Epithelial cell of prostate (primary cell): ENCODE measurements around the gene TMEM106B.
"Not testable (repeated sequence)": the region's sequence is repeated elsewhere in the genome, so short reads cannot be mapped to it uniquely, and the experiment has no call there.

Source experiments
- DNase-seq: peaks from one replicate; pipeline ENCODE4 v3.0.0-alpha.2; 2011; ENCODE audit warnings: low read depth, low spot score
- H3K27ac ChIP-seq: fragments of 450-650 bp; 2 replicates; pipeline ENCODE4 v1.5.1; 2017; ENCODE audit warnings: mild to moderate bottlenecking

Gene TMEM106B

DNA sequence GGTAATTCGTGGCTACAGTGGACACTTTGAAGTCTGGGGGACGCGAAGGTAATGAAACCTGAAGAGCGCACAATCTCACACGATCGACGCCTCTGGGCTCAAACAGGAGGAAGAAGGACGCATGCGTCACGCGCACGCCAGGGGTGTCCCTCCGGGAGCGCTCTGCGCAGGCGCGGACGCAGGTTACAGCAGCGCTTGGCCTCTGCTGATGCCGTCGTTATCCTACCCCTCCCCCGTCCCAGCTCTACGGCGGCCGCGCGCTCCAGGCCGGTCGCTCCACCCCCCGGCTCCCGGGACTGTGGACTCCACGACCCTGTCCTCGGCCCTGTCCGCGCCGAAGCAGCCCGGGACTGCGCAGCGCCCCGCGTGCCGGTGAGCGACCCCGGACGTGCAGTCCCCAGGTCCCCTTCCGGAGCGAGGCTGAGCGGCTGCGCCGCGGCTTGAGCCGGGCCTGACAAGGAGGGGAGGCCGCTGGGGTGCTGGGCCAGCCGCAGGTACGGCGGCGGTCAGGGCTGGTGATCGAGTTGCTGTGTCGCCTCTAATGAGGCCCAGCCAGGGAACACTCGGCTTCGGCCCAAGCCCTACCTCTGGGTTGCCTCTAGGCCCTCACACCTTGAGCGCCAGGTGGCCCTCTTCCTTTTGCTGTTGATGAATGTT, at the start of gene TMEM106B:
Gene TMEM106B (plus strand): TSS at position 241 of the 657 bp plus-strand sequence. CDS start 3,517 bp downstream, outside the sequence.
- peak within 1 kb of the TSS; percentile 92 for H3K27ac ChIP-seq
- peak; percentile 73 for DNase-seq

DNA sequence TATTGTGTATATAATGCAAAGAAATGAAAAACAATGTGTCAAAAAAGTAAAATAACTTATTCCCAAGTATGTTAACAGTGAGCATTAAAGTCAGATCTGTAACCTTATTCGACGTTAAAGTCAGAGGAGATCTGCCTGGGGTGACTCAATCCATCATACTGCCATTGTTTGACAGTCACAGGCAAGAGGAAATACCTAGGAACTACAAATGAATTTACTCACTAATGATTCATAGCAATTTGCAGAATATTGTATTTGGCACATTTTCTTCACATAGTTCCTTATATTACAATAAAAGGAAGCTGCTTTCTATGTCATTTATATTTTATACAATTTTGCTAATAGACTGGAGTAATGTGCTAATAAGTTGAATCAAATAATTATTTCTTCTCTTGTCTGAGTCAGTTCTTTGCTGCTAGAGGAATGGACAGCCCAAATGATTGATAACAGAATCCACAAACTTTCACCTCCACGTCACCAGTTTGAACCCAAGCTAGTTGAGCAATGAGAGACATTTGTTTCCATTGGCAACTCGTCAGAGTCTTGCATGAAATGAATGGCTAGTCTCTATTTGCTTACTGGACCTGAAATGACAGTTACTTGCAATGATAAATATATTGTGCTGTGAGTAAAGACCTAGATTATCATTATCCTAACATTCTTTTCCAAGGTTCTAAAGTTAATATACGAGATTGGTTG, 48.5 kb upstream of the TMEM106B start:
- H3K27ac ChIP-seq, result peak overlapping the region; percentile 56
- DNase-seq, result peak; percentile 39

- not testable (repeated sequence) for DNase-seq, H3K27ac ChIP-seq
Measured at GRCh38 chr7:12168065-12168464, 43.0 kb upstream of the TMEM106B start.

DNA sequence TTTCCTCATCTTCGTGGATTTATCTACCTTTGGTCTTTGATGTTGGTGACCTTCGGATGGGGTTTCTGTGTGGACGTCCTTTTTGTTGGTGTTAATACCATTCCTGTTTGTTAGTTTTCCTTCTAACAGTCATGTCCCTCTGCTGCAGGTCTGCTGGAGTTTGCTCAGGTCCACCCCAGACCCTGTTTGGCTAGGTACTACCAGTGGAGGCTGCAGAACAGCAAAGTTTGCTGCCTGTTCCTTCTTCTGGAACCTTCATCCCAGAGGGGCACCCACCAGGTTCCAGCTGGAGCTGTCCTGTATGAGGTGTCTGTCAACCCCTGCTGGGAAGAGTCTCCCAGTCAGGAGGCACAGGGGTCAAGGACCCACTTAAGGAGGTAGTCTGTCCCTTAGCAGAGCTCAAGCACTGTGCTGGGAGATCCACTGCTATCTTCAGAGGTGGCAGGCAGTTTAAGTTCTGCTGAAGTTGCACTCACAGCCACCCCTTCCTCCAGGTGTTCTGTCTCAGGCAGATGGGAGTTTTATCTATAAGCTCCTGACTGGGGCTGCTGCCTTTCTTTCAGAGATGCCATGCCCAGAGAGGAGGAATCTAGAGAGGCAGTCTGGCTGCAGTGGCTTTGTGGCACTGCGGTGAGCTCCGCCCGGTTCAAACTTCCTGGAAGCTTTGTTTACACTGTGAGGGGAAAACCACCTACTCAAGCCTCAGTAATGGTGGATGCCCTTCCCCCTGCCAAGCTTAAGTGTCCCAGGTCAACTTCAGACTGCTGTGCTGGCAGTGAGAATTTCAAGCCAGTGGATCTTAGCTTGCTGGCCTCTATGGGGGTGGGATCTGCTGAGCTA, 40.9 kb upstream of the TMEM106B start:
- H3K27ac ChIP-seq, DNase-seq: not testable (repeated sequence)

DNA sequence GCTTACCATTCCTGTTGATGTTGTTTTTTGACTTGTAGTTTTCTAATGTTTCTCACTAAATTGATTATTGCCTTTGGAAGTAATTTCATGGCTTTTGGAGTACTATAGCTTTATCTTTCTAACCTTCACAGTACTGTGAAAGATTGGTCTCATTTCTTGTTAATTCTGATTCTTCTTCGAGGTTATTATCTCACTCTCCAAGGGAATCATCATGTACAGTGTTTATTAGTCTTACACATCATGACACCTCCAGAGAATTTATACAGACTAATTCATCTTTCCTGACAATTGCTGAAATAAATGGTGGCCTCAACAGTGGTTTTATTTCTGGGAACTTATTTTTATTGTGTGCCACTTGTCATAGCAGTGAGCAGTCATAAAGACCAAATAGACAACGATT, 37.4 kb upstream of the TMEM106B start:
- H3K27ac ChIP-seq, result no peak overlapping the region
- DNase-seq, result no peak

- DNase-seq, result no peak
- no peak overlapping the region for H3K27ac ChIP-seq
Measured at GRCh38 chr7:12174931-12175330, 36.2 kb upstream of the TMEM106B start.

DNA sequence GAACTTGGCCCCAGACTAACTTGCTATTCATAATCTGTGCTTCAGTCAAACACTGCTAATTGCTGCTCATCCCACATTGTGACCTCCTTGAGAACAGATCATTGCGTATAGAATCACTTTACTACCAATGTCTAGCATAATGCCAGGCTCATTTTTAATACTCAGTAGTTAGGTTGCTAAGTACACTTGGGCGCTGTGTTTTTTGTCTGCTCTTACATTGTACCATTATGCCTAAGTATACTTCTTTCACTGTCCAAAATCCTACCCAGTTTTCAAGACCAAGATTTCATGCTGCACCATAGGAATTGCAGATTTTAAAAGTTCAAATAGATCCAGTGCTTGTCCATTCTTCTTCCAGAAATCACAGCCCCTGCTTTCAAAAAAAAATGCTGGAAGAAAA, 32.8 kb upstream of the TMEM106B start:
- no peak overlapping the region for H3K27ac ChIP-seq
- no peak for DNase-seq

- H3K27ac ChIP-seq, result no peak overlapping the region
Measured at GRCh38 chr7:12194426-12194825, 16.7 kb upstream of the TMEM106B start.

GRCh38 chr7:12196386-12196785, 14.7 kb upstream of the TMEM106B start:
- no peak overlapping the region for H3K27ac ChIP-seq
- DNase-seq, result no peak

More at GRCh38 chr7:12194426-12194825, 16.7 kb upstream of the TMEM106B start:
- no peak for DNase-seq

- DNase-seq, result no peak
- H3K27ac ChIP-seq, result no peak overlapping the region
Measured at GRCh38 chr7:12199363-12199762, 11.7 kb upstream of the TMEM106B start.

- H3K27ac ChIP-seq, result no peak overlapping the region
- no peak for DNase-seq
Measured at GRCh38 chr7:12207046-12207445, 4.0 kb upstream of the TMEM106B start.

- no peak overlapping the region for H3K27ac ChIP-seq
- DNase-seq, result no peak
Measured at GRCh38 chr7:12209221-12209620, 1.9 kb upstream of the TMEM106B start.

DNA sequence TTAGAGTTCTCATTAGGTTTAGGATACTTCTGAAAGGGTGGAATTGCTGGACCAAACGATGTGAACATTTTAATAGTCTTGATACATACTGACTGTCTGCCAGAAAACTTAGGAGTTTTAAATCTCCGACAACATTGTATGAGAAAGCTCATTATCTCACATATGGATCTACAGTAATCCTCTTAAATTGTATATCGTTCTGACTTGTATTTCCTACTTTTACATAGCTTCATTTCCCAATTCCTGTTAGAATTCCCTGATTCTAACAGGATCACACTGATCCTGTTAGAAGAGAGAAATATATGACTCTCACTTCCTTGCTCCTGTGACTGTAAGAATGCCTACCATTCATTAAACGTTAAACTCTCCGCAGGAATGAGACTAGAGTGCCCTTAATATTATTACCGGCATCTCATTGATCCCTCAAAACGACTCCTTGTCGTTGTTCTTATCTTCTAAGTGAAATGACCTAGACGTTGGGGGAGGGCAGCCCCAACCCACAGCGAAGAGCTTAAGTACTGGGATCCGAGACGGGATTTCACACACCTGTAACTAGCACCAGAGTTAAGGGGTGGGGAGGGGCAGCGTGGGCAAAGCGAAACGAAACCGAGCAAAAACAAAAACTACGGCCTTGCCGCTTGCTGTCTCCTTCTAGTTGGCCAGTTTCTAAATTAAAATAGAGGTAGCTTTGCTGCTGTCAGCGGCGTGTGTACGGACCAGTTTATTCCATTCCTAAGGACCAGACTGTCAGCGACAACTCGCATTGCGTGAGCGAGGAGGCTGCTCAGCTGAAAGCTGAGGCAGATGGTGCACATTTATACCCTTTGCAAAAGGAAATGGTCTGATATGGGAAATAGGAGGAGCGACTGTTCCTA, 678 bp upstream of the TMEM106B start:
- peak overlapping the region; percentile 92 for H3K27ac ChIP-seq
- no peak for DNase-seq

- peak overlapping the region; percentile 92 for H3K27ac ChIP-seq
- no peak for DNase-seq
Measured at GRCh38 chr7:12211711-12212485, 804 bp downstream of the TMEM106B start.

DNA sequence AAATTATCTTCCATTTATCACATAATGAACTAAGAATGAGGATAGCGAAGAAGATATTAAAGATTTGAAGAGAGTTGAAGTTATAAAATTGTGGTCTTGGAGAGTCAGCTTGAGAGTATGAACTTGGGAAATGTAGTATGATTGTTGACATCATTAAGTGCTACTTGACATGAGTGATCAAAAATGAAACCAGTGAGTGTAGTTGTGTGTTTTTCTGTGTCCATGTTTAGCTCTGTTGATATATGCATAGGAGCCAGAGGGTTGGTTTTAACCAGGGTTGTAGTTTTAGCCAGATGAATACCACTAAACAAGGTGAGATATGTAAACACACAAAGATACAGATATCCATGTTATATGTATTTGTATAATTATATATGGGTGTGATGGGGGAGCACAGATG, 6.2 kb downstream of the TMEM106B start:
- no peak overlapping the region for H3K27ac ChIP-seq
- no peak for DNase-seq

- DNase-seq, result no peak
- H3K27ac ChIP-seq, result no peak overlapping the region
Measured at GRCh38 chr7:12220389-12221046, 9.4 kb downstream of the TMEM106B start.

DNA sequence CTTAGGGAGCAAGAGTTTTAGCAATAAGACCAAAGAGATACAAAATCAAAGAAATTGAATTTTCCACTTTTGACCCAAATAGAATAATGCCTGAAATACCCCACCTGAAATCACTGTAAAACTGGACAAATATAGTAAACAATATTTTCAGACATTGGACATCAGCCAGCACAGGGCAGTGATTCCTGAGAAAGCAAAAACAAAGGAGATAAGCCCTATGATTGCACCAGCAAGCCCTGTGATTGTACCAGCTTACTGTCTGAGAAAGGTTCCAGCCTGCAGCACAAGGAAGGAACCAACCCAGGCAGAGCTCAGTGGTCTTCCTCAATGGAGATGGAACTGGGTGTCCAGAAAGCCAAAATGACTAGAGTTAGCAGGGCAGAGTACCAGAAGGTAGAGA, 10.3 kb downstream of the TMEM106B start:
- DNase-seq, result no peak
- H3K27ac ChIP-seq, result no peak overlapping the region

DNA sequence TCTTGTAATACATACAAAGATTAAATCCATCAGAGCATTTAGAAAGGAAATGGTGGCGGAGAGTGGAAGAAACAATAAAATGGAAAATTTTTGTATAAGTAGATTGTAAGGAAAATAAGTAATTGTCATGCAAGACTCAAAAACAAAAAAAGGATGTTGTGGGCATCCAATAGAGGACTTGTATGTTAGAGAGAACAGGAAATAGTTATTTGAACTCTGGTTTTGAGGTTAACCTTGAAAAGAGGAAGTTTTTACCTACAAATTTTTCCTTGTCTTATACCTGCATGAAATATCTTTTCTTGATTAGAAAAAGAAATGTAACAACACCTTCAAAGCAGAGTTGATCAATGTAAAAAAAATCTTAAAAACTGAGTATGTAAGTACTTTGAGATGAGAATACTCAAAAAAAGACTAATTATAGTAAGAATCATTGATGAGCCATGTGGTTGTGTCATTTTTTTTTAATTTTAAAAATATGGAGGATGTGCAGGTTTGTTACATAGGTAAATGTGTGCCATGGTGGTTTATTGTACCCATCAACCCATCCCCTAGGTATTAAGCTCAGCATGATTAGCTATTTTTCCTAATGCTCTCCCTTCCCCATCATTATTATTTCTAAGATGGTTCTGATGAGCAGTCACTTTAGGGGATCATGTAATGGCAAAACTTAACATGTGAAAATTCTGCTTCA, 11.9 kb downstream of the TMEM106B start:
- DNase-seq, result no peak
- no peak overlapping the region for H3K27ac ChIP-seq
